ENCODE results near the gene CYP51A1. TPM values are rescaled to one million over a fixed set of nuclear protein-coding genes. Genes with fewer than 3 reads are reported as not detected.

CYP51A1 gene
- total RNA-seq, result 1,000 to 10,000 TPM in 1 of 9 donors, 100 to 1,000 TPM in 5, 10 to 100 TPM in 3; 49.4 to 1,068 (median 111) TPM
- polyA plus RNA-seq, result 100 to 1,000 TPM in 1 of 3 donors, 10 to 100 TPM in 1, 1 to 10 TPM in 1; 10.0 to 821 (median 21.5) TPM
- long read RNA-seq, donor 1, transcript CYP51A1-204 (2 exons, 555 nt), result minor isoform, 24 of 438 reads
- long read RNA-seq, donor 1, transcript CYP51A1-203 (10 exons, 1,729 nt), result minor isoform, 6 of 438 reads
- long read RNA-seq, donor 1, transcript CYP51A1-201 (10 exons, 3,210 nt), result major isoform, 211 of 438 reads
- long read RNA-seq, donor 1, partial matches to known transcripts, result 175 of 438 reads
- long read RNA-seq, donor 1, other reads (novel, unspliced or antisense), result 22 of 438 reads
- long read RNA-seq, donor 2, transcript CYP51A1-201 (10 exons, 3,210 nt), result major isoform, 158 of 343 reads
- long read RNA-seq, donor 2, transcript CYP51A1-204 (2 exons, 555 nt), result minor isoform, 27 of 343 reads
- long read RNA-seq, donor 2, partial matches to known transcripts, result 136 of 343 reads
- long read RNA-seq, donor 2, other reads (novel, unspliced or antisense), result 18 of 343 reads
- long read RNA-seq, donor 3, transcript CYP51A1-203 (10 exons, 1,729 nt), result minor isoform, 14 of 297 reads
- long read RNA-seq, donor 3, transcript CYP51A1-201 (10 exons, 3,210 nt), result major isoform, 170 of 297 reads
- long read RNA-seq, donor 3, transcript CYP51A1-204 (2 exons, 555 nt), result minor isoform, 23 of 297 reads
- long read RNA-seq, donor 3, partial matches to known transcripts, result 77 of 297 reads
- long read RNA-seq, donor 3, other reads (novel, unspliced or antisense), result 13 of 297 reads
- long read RNA-seq, donor 4, transcript CYP51A1-201 (10 exons, 3,210 nt), result major isoform, 51 of 64 reads
- long read RNA-seq, donor 4, partial matches to known transcripts, result 10 of 64 reads
- long read RNA-seq, donor 4, other reads (novel, unspliced or antisense), result 1 of 64 reads
- long read RNA-seq, donor 5, transcript CYP51A1-203 (10 exons, 1,729 nt), result minor isoform, 11 of 246 reads
- long read RNA-seq, donor 5, transcript CYP51A1-201 (10 exons, 3,210 nt), result major isoform, 229 of 246 reads
- long read RNA-seq, donor 5, partial matches to known transcripts, result 3 of 246 reads
- long read RNA-seq, donor 5, other reads (novel, unspliced or antisense), result 3 of 246 reads
- long read RNA-seq, donor 6, transcript CYP51A1-201 (10 exons, 3,210 nt), result major isoform, 12 of 18 reads
- long read RNA-seq, donor 6, partial matches to known transcripts, result 5 of 18 reads
- long read RNA-seq, donor 6, other reads (novel, unspliced or antisense), result 0 of 18 reads
- long read RNA-seq, donor 7, transcript CYP51A1-201 (10 exons, 3,210 nt), result major isoform, 66 of 179 reads
- long read RNA-seq, donor 7, transcript CYP51A1-204 (2 exons, 555 nt), result minor isoform, 18 of 179 reads
- long read RNA-seq, donor 7, partial matches to known transcripts, result 86 of 179 reads
- long read RNA-seq, donor 7, other reads (novel, unspliced or antisense), result 7 of 179 reads
- long read RNA-seq, donor 8, transcript CYP51A1-204 (2 exons, 555 nt), result minor isoform, 17 of 475 reads
- long read RNA-seq, donor 8, transcript CYP51A1-201 (10 exons, 3,210 nt), result major isoform, 272 of 475 reads
- long read RNA-seq, donor 8, partial matches to known transcripts, result 164 of 475 reads
- long read RNA-seq, donor 8, other reads (novel, unspliced or antisense), result 18 of 475 reads
- long read RNA-seq, donor 9, transcript CYP51A1-204 (2 exons, 555 nt), result minor isoform, 27 of 248 reads
- long read RNA-seq, donor 9, transcript CYP51A1-201 (10 exons, 3,210 nt), result major isoform, 139 of 248 reads
- long read RNA-seq, donor 9, transcript CYP51A1-203 (10 exons, 1,729 nt), result minor isoform, 5 of 248 reads
- long read RNA-seq, donor 9, partial matches to known transcripts, result 66 of 248 reads
- long read RNA-seq, donor 9, other reads (novel, unspliced or antisense), result 11 of 248 reads
- long read RNA-seq, donor 10, transcript CYP51A1-201 (10 exons, 3,210 nt), result major isoform, 83 of 152 reads
- long read RNA-seq, donor 10, transcript CYP51A1-204 (2 exons, 555 nt), result minor isoform, 11 of 152 reads
- long read RNA-seq, donor 10, partial matches to known transcripts, result 44 of 152 reads
- long read RNA-seq, donor 10, other reads (novel, unspliced or antisense), result 13 of 152 reads

DNA sequence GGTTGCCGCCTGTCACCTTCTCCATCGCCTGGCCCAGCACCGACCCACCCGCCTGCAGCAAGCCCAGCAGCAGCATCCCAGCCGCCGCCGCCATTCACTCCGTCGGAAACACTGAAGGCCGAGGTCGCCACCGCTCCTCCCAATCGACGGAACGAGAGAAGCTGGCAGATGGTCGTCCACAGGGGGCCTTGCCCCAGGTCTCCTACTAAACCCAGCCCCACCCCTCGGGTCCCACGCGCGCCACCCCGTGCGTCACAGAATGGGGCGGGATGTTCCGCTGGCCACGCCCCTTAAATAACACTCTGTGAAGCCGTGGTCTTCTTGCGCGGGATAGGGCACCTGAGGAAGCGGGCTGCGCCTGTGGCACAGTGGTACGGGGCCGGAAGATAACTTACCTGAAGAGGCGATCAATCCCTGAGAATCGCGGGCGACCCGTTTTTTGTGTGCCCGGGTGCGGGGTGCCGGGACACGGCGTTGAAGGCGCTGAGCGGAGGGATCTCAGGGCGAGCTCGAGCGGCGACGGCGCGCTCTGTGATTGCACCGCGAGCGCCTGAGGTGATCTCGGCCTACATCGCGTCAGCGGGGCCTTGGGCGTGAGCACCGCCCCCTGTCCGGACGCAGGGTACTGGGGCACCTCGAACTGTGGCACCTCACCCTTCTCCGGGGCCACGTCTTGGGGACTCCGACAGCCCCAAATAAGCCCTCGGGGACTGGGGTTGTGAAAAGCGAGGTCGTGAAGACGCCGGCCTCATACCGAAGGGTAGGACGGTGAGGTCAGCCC, at the start of gene CYP51A1:
TSS of gene CYP51A1 (minus strand) at position 207 of the 781 bp plus-strand sequence. CDS start at position 94, 113 bp downstream.
- Histone ChIP-seq H3K9me3 (replicated peaks in 1 of 3) (no peaks in the 10 kb centered on the region), H3K4me3 (peak within 1 kb of the TSS; percentile 51 to 82 (median 58)), H3K27ac (peak within 1 kb of the TSS; percentile 92 to 99 (median 97)), H3K4me1 (replicated peaks in 1 of 2) (peaks cover 5 to 28% of the 10 kb centered on the region in 2 donors), H3K27me3 (no peaks in the 10 kb centered on the region), H3K36me3 (replicated peaks in 1 of 2) (peaks cover 0 to 7% of the 10 kb centered on the region in 2 donors)
- TF ChIP-seq, protein P1, sequence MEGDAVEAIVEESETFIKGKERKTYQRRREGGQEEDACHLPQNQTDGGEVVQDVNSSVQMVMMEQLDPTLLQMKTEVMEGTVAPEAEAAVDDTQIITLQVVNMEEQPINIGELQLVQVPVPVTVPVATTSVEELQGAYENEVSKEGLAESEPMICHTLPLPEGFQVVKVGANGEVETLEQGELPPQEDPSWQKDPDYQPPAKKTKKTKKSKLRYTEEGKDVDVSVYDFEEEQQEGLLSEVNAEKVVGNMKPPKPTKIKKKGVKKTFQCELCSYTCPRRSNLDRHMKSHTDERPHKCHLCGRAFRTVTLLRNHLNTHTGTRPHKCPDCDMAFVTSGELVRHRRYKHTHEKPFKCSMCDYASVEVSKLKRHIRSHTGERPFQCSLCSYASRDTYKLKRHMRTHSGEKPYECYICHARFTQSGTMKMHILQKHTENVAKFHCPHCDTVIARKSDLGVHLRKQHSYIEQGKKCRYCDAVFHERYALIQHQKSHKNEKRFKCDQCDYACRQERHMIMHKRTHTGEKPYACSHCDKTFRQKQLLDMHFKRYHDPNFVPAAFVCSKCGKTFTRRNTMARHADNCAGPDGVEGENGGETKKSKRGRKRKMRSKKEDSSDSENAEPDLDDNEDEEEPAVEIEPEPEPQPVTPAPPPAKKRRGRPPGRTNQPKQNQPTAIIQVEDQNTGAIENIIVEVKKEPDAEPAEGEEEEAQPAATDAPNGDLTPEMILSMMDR (IDR thresholded peaks at IDR 0.05), result peak in 4 of 6 experiments; percentile 5 to 26 (median 14)
- TF ChIP-seq POLR2A (IDR thresholded peaks at IDR 0.05), result peak; percentile 79 to 83
- WGBS, 4 donors, result 0% methylated on average over 17 to 73 of the region's 73 CpGs; no CpG with 5 or more reads in 1 of the 4 donors
- intact Hi-C loops (cut with DNase I), result loop anchor here in 1 of 2 donors (10.0 kb wide), 1 partner anchor 250 kb away; the partner anchor contains the start of gene MTERF1
- peak; percentile 91 to 98 (median 95) for DNase-seq

DNA sequence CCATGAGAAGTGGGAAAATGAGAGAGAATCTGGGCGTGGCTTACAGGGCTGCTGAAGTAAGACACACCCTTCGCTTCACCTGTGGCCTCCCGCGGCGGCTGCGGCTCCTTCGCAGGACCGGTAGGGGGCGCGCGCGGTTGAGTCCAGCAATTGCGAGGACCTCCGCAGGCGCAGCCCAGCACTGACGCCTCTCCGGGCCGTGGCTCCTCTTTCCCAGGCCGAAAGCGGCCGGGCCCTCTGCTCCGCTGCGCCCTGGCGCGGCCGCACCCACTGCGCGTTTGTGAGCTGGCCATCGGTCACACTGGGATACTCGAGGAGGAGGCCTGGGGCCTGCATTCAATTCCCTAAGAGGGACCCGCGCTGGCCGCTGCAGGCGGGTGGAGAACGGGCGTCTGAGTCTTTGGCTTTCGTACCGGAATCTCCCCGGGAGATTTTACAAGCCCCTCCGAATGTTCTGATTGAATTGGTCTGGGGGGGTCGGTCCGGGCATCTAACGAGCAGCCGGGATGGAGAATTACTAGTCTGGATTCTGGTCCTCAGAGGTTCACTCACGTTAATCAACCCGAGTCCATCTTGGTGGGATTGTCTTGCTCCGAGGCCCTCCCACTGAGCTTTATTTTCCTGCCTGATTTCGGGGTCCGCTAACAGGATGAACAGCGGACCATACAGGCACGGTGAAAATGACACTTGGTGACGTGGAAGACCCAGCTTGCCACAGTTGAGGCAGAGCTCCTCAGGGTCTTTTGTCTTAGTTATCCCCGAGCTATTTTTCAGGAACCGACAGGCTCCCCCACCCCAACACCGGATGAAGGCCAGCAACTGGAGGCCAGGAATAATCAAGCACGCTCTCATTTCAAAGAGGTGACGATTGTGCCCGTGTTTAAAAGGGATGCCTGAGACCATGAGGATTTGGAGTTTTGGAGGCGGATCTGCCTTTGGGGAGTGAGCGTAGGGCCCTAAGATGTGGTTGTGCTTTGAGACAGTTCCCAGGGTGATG, 44.9 kb upstream of the CYP51A1 start, which contains the start of gene LRRD1:
TSS of gene LRRD1 (minus strand) at position 215 of the 997 bp plus-strand sequence. CDS start 13,940 bp downstream, outside the sequence.
- 5 to 19% (median 8%) methylated on average over 22 to 60 of the region's 60 CpGs for WGBS, 4 donors

More for the DNA sequence above, 44.9 kb upstream of the CYP51A1 start, which contains the start of gene LRRD1:
- Histone ChIP-seq H3K4me1 (replicated peaks in 1 of 2) (peaks cover 0 to 8% of the 10 kb centered on the region in 2 donors), H3K9me3 (replicated peaks in 1 of 3) (peaks cover 0 to 4% (median 0%) of the 10 kb centered on the region in 3 donors), H3K36me3 (replicated peaks in 1 of 2) (no peaks in the 10 kb centered on the region), H3K4me3 (peak within 1 kb of the TSS in 2 of 4 donors; percentile 48 to 70), H3K27ac (peak within 1 kb of the TSS in 4 of 5 donors; percentile 67 to 87 (median 84)), H3K27me3 (no peaks in the 10 kb centered on the region)
- peak; percentile 45 to 48 for TF ChIP-seq POLR2A (IDR thresholded peaks at IDR 0.05)
- TF ChIP-seq, protein P1 (IDR thresholded peaks at IDR 0.05), result peak; percentile 86 to 99 (median 92)
- intact Hi-C loops (cut with DNase I), result loop anchor here in 1 of 2 donors (5.0 kb wide), 1 partner anchor 268 kb away; the partner anchor contains the start of gene GATAD1
- peak; percentile 83 to 94 (median 88) for DNase-seq

All from adrenal gland (tissue), 19 donors.